A549 treated with AZD9567 at 1 μM for 4 hours (cell line): Measurements from ENCODE around the gene CYTL1. TPM values are rescaled to one million over a fixed set of nuclear protein-coding genes. Genes with fewer than 3 reads are reported as not detected.

Experiments
- total RNA-seq: library from RNA; stranded (reverse); fragments of 200-300 nt; extraction: Qiagen RNA extraction; gene quantifications from 5 replicates; pipeline ENCODE4 v1.2.3, GENCODE V29; 2022; ENCODE audit not compliant: insufficient read depth

Gene CYTL1, protein sequence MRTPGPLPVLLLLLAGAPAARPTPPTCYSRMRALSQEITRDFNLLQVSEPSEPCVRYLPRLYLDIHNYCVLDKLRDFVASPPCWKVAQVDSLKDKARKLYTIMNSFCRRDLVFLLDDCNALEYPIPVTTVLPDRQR
- not detected in 5 replicates for total RNA-seq

DNA sequence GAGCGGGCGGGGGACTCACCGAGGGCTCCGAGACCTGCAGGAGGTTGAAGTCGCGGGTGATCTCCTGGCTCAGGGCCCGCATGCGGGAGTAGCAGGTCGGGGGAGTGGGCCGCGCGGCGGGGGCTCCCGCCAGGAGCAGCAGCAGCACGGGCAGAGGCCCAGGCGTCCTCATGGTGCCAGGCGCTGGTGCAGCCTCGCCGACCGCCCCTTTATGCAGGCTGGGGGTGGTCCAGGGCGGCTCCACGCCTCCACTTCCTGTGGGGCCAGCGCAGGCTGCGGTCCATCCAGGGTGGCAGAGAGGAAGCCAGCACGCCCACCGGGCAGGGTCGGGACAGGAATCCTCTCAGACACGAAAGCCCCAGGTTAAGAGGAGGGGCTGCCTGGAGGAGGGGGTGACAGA is at the start of gene CYTL1:
CYTL1 (minus strand) TSS at position 185 of the 400 bp plus-strand sequence; CDS start at position 172, 13 bp downstream.

DNA sequence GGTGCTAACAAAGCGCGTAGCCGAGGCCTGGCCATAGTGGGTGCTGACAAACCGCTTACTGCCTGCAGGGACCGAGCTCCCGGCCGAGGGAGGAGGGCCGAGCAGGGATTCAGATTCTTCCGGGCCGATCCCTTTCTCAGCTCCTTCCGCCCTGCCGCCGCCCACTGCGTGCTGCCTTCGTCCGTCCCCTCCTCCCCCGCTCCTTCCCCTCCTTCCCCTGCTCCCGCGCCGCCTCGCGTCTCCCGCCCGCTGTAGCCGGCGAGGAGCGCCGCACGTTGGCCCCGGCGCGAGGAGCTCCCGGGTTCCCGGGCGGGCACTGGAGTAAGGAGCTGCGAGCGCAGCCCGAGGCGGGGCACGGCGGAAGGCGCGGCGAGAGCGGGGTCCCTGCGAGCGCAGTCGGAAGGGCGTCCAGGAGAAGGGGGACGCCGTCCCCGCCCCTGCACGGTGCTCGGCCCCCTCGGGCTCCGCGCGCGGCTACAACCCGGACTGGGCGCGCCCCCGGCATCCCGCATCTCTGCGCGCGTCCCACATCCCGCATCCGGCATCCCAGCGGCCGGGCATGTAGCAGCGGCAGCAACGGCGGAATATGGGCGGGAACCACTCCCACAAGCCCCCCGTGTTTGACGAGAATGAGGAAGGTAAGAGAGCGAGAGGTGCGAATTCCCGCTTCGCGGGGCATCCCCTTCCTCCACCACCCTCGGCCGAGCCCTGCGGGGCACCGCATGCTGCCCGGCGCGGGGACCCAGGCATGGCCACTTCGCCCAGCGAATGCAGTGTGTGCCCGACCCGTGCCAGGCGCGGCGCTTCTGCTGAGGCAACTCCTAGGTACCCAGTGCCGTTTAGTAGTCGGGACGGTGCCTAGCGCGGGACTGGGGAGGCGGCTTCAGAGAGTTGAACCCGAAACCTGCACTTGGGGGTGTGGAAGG is 32.3 kb upstream of the CYTL1 start, which contains the start of gene STK32B:
STK32B (plus strand) TSS at position 203 of the 926 bp plus-strand sequence.

Other genes with a start within 250 kb of the CYTL1 start
- 7.6 to 10.1 TPM (median 8.6 TPM) in 5 replicates for gene MSX1, start 159.8 kb downstream of the CYTL1 start, total RNA-seq
- 15.6 to 17.7 TPM (median 17.3 TPM) in 5 replicates for gene STK32B, start 32.0 kb upstream of the CYTL1 start, total RNA-seq